H1 (cell line): ENCODE data around the gene ZIM2. TPM values are rescaled to one million over a fixed set of nuclear protein-coding genes. Genes with fewer than 3 reads are reported as not detected.

Experiments
- CHD1 ChIP-seq: IDR thresholded peaks from 2 replicates; pipeline ENCODE4 v1.6.1; 2012; ENCODE audit warnings: low read depth, low read length, improper control_type of control experiment
- GABPA ChIP-seq: IDR thresholded peaks from 2 replicates; pipeline ENCODE4 v1.6.1; 2011; ENCODE audit warnings: mild to moderate bottlenecking, low read length, moderate library complexity, borderline replicate concordance; ENCODE audit not compliant: insufficient read depth
- SUZ12 ChIP-seq: fragments of 200-600 bp; sonication (generic); IDR thresholded peaks from 2 replicates; pipeline ENCODE4 v1.6.1; 2012; ENCODE audit warnings: mild to moderate bottlenecking, inconsistent platforms, low read length, moderate library complexity, mixed read lengths
- TBP ChIP-seq: IDR thresholded peaks from 2 replicates; pipeline ENCODE4 v1.6.1; 2011; ENCODE audit warnings: low read depth, low read length, improper control_type of control experiment
- polyA plus RNA-seq, 7 experiments: library from polyadenylated mRNA; depleted of rRNA in 3 of 7; stranded (reverse) in 5 of 7; unstranded in 2 of 7; fragments of >200 nt in 5 of 7; fragments of 200-250 nt in 2 of 7; gene quantifications; 1 replicate in 5 of 7; 2 replicates in 1 of 7; 4 replicates in 1 of 7; pipeline versions ENCODE4 v1.2.1 to v1.2.3, GENCODE V29; 2011 to 2013; ENCODE audit warnings: missing spikeins in 2 of 7, mixed read lengths in 2 of 7
- total RNA-seq: library from RNA; stranded (reverse); fragmentation: NEBNext Ultra II Directional; extraction: Animal tissue kit (Norgen Biotek cat#: 25700); gene quantifications from 2 replicates; pipeline ENCODE4 v1.2.1, GENCODE V29; 2021
- TF ChIP-seq, protein P1 (sequence below), 3 experiments: IDR thresholded peaks; 1 replicate in 2 of 3; 2 replicates in 1 of 3; pipeline versions ENCODE4 v1.5.1 to v1.6.1; 2011; ENCODE audit warnings: low read length in 3 of 3, mild to moderate bottlenecking in 3 of 3, inconsistent platforms in 2 of 3, low read depth in 1 of 3, moderate library complexity in 1 of 3; ENCODE audit not compliant: insufficient read depth in 1 of 3; ENCODE audit errors: control extremely low read depth in 1 of 3

The ZIM2 gene
- total and polyA plus RNA-seq, 2 of the 8 experiments (the other 6 are each of a cell fraction or from before 2014, with no cell fraction given), result not detected

DNA sequence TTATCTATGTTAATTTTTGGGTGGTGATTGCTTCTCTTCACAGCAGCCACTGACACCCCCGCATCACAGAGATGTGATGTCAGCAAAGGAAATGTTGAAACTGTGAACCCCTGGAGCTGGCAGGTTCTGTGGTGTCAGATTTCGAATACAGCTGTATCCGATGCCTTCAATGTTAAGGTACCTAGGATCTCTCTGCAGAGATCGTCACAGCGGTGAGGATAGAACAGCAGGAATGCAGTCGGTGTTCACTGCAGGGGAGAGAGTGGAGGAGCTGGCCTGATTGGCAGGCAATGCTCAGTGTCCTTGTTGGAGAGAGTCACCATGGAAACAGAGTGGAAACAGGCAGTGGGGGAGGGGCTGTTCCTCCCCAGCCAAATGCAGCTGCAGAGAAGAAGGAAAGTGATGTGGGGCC lies 89.4 kb downstream of the ZIM2 start (continued):
- TF ChIP-seq SUZ12 (no peak), GABPA (no peak), CHD1 (no peak), TBP (no peak)
- TF ChIP-seq, protein P1, sequence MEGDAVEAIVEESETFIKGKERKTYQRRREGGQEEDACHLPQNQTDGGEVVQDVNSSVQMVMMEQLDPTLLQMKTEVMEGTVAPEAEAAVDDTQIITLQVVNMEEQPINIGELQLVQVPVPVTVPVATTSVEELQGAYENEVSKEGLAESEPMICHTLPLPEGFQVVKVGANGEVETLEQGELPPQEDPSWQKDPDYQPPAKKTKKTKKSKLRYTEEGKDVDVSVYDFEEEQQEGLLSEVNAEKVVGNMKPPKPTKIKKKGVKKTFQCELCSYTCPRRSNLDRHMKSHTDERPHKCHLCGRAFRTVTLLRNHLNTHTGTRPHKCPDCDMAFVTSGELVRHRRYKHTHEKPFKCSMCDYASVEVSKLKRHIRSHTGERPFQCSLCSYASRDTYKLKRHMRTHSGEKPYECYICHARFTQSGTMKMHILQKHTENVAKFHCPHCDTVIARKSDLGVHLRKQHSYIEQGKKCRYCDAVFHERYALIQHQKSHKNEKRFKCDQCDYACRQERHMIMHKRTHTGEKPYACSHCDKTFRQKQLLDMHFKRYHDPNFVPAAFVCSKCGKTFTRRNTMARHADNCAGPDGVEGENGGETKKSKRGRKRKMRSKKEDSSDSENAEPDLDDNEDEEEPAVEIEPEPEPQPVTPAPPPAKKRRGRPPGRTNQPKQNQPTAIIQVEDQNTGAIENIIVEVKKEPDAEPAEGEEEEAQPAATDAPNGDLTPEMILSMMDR (IDR thresholded peaks at IDR 0.05; ENCODE audit: control extremely low read depth in 1 of 3, insufficient read depth in 1 of 3, low read depth in 1 of 3, low read length in 3 of 3), result no peak
